Hematopoietic multipotent progenitor cell treated with erythropoietin and hydrocortisone succinate and interleukin-3 and kit ligand, for 4 days (in vitro differentiated cells): Measurements from ENCODE around the gene KCNJ18.
"Not testable (repeated sequence)": the region's sequence is repeated elsewhere in the genome, so short reads cannot be mapped to it uniquely, and the experiment has no call there.

Experiments used
- DNase-seq: peaks from one replicate; pipeline ENCODE4 v3.0.0-alpha.2; 2015

The KCNJ18 gene

GRCh38 chr17:21671871-21672270, 20.5 kb upstream of the KCNJ18 start:
- not testable (repeated sequence) for DNase-seq

GRCh38 chr17:21673451-21674241, 18.7 kb upstream of the KCNJ18 start:
- DNase-seq: not testable (repeated sequence)

- DNase-seq: no peak
Measured at GRCh38 chr17:21674242-21674731, 18.0 kb upstream of the KCNJ18 start.

- not testable (repeated sequence) for DNase-seq
Measured at GRCh38 chr17:21674891-21675738, 17.2 kb upstream of the KCNJ18 start.

GRCh38 chr17:21675739-21676130, 16.6 kb upstream of the KCNJ18 start:
- not testable (repeated sequence) for DNase-seq

GRCh38 chr17:21676281-21677111, 15.8 kb upstream of the KCNJ18 start:
- no peak for DNase-seq

- DNase-seq: no peak
Measured at GRCh38 chr17:21677126-21677910, 15.0 kb upstream of the KCNJ18 start.

GRCh38 chr17:21677911-21678310, 14.4 kb upstream of the KCNJ18 start:
- no peak for DNase-seq

GRCh38 chr17:21678393-21679081, 13.8 kb upstream of the KCNJ18 start:
- no peak for DNase-seq

- no peak for DNase-seq
Measured at GRCh38 chr17:21679256-21680146, 12.8 kb upstream of the KCNJ18 start.

- no peak for DNase-seq
Measured at GRCh38 chr17:21680366-21680765, 12.0 kb upstream of the KCNJ18 start.

GRCh38 chr17:21680850-21681351, 11.4 kb upstream of the KCNJ18 start:
- DNase-seq: not testable (repeated sequence)

- not testable (repeated sequence) for DNase-seq
Measured at GRCh38 chr17:21681576-21681975, 10.7 kb upstream of the KCNJ18 start.

- DNase-seq: not testable (repeated sequence)
Measured at GRCh38 chr17:21682130-21682529, 10.2 kb upstream of the KCNJ18 start.

GRCh38 chr17:21683142-21683712, 9.1 kb upstream of the KCNJ18 start:
- DNase-seq: not testable (repeated sequence)

- DNase-seq: not testable (repeated sequence)
Measured at GRCh38 chr17:21683897-21684296, 8.4 kb upstream of the KCNJ18 start.

- not testable (repeated sequence) for DNase-seq
Measured at GRCh38 chr17:21684384-21684783, 7.9 kb upstream of the KCNJ18 start.

GRCh38 chr17:21685061-21685795, 7.1 kb upstream of the KCNJ18 start:
- DNase-seq: not testable (repeated sequence)
